Effector CD8-positive, alpha-beta T cell (primary cell): Measurements from ENCODE around the gene GPC1.
"Not testable (repeated sequence)": the region's sequence is repeated elsewhere in the genome, so short reads cannot be mapped to it uniquely, and the experiment has no call there.

ENCODE experiments used
- DNase-seq: peaks from one replicate; lab custom pipeline; 2025; lab: John Stamatoyannopoulos, UW

GPC1 gene

DNA sequence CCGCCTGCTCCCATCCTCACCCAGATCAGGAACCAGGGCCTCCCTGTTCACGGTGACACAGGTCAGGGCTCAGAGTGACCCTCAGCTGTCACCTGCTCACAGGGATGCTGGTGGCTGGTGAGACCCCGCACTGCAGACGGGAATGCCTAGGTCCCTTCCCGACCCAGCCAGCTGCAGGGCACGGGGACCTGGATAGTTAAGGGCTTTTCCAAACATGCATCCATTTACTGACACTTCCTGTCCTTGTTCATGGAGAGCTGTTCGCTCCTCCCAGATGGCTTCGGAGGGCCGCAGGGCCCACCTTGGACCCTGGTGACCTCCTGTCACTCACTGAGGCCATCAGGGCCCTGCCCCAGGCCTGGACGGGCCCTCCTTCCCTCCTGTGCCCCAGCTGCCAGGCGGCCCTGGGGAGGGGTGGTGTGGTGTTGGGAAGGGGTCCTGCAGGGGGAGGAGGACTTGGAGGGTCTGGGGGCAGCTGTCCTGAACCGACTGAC lies 31.7 kb downstream of the GPC1 start:
- DNase-seq = no peak

GRCh38 chr2:240467659-240468302 lies 32.3 kb downstream of the GPC1 start:
- no peak for DNase-seq

DNA sequence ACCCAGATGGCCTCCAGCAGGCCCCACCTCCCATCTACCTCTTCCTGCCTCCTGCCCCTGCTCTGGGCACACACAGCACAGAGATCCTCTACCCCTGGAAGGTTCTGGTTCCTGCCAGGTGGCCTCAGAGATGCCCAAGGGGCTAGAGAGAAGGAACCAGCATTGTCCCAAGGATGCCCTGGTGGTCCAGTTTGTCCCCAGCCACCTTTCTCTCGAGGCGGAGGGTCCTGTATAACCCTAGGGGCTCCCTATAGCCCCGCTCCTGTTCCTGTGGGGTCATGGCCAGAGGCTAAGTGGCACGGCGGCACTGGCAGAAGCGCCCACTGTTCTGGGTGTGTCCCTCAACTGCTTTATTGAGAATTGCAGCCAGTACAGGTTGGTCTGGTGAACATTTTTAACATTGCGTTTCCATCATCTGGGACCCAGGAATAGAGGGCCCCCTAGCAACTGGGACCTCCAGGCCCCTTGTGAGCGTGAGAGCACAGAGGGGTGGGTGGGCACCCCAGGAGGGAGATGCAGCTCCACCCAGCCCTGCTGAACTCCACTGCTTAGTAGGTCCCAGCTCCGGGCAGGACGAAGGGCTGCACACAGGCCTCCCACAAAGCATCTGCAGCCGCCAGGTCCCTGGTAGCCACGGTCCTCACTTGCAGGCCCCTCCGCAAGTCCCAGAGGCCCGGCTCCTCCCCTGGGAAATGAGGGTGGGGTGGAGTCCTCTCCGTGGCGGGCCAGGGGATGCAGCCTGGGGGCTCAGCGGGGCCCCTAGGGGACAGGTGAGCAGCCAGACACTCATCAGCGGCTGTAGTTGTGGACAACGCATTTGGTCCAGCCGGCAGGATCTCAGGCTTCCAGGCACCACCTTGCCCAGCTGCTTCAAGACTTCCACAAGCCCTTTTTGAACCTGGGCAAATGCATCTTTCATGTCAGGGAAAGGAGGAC lies 33.1 kb downstream of the GPC1 start:
- DNase-seq = no peak

DNA sequence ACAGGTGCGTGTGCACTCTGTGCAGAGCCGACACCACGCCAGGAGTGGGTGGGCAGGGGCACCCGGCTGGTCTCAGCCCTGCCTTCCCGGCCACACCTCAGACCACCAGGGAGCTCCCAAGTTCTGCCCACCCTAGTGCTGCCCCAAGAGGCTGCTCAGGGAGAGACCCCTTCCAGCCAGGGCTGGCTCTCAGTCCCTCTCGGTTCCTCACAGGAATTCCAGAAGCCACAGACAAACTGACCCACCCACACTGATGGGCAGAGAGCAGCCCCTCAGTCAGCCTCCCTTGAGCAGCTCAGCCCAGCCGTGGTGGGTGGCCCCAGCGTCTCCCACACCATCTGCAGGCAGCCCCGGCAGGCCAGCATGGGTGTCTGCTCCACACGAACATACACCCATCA lies 33.8 kb downstream of the GPC1 start:
- no peak for DNase-seq

DNA sequence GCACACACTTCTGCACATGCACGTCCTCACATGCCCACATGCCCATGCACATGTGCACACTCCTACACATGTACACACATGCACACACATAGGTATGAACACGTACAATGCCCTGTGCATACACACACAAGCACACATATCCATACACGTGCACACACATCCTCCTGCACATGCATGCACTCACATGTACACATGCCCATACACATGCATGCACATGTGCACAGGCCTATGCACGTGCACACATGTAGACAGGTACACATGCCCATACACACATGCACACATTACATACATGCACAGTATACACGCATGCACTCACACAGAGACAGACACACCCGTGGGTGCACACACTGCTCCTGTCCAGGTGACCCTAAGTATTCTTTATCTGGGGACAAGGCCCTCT lies 34.3 kb downstream of the GPC1 start:
- DNase-seq = no peak

DNA sequence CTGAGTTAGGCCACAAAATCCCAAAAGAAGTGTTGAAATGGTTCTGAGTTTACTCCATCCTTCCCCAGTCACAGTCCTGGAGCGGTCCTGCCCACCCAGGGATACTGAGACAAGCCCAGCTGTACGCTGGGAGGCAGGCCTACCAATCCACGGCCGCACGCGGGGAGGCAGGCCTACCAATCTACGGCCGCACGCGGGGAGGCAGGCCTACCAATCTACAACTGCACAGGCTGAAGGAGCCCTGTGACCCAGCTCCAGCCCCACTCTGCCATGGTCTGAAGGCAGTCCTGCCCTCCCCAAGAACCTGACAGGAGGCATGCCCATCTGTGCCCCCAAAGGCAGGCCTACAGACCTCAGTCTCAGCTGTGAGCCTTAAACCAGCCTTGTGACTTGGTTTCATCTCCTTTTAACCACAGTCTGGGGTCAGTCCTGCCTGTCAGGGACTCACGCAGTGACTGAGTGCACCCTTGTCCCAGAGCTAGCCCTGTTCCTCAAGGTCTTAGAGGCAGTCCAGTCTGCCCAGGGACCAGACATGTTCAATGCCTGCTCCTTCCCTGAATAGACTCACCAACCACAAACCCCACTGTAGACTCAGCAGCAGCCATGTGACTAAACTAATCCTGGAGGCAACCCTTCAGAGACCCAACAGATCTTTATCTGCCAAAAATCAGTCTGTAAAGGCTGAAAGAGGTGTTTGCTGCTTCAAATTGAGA lies 36.8 kb downstream of the GPC1 start:
- no peak for DNase-seq

- no peak for DNase-seq
Observed at GRCh38 chr2:240473211-240473610, 37.7 kb downstream of the GPC1 start.

DNA sequence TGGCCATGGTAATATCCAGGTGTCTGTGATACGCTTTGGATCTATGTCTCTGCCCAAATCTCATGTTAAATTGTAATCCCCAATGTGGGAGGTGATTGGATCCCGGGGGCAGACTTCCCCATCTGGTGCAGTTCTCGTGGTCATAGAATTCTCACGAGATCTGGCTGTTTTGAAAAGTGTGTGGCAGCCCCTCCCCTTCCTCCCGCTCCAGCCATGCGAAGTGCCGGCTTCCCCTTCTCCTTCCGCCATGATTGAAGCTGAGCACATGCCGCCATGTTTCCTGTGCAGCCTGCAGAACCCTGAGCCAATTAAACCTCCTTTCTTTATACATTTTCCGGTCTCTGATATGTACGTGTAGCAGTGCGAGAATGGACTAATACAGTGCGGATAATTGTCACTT lies 42.5 kb downstream of the GPC1 start:
- no peak for DNase-seq

DNA sequence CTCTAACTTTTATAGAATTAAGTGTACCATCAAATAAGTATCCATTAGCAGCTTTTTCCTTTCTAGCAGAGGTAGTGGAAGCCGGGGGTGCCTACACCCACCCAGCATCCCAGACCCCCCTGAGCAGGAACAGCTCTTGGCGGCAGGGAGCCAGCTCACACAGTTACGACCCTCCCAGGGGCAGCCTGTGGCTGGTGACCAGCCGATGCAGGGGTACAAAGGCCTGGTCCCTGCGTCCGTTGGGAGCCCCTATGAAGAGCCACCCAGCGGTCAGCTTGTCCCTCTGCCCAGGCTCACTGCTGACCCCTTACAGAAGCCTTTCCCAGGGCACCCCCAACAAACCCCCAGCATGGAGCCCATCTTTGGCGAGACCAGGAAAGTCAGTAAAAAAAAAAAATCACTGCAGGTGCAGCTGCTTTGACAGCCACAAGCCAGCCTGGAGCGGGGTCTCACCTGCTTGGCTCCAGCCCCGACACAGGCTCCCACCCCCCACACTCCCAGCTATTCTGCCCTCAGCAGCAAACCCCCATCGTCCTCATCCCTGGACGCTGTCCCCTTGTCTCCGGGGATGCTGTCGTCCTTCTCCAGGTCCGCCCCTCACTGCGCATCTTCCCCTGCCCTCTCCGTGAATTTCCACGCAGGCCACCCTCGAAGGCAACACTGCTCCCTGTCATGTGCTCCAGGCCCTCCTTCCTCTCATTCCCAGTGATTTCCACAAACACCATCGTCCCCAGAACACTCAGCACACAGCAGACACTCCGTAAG lies 43.1 kb downstream of the GPC1 start:
- DNase-seq = no peak

- DNase-seq = no peak
Observed at GRCh38 chr2:240479111-240479501, 43.6 kb downstream of the GPC1 start.

DNA sequence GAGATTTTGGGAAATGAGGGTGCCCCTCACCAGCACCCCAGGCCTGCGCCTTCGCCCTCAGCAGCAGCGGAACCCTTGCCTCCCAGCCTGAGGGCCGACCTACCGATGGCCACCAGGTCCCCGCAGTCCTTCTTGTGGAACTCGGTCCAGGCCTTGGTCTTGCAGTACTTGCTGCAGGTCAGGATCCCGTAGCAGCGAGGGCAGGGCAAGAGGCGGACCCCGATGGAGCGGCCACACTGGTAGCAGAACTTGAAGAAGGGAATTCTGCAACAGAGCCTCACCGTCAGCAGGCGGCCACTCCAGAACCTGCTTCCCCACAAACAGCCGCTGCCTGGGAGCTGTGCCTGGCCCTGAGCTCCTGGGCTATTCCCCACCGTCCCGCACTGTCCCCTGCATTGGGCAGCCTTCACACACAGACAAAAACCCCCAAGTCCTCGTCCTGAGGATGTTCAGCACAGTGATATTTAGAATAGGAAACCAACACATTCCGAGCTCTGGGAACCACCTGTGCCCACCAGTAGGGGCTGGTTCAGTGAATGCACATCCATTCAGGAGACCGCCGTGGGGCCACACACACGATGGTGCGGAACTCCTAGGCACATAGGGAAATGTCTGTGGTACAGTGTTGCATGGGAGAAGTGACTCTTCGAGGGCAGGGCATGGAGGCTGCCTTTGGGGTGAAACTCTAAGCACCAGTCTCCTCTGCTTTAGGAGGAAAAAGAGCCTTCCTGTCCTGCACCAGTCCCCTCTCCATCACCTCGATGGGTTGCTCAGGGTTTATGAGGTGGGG lies 45.6 kb downstream of the GPC1 start:
- no peak for DNase-seq

- no peak for DNase-seq
Observed at GRCh38 chr2:240481720-240482119, 46.3 kb downstream of the GPC1 start.

GRCh38 chr2:240482141-240482540 lies 46.7 kb downstream of the GPC1 start:
- no peak for DNase-seq

GRCh38 chr2:240491483-240491882 lies 56.0 kb downstream of the GPC1 start:
- DNase-seq = no peak

GRCh38 chr2:240494194-240494793 lies 58.8 kb downstream of the GPC1 start:
- DNase-seq = no peak

- DNase-seq = not testable (repeated sequence)
Observed at GRCh38 chr2:240494942-240495341, 59.5 kb downstream of the GPC1 start.

DNA sequence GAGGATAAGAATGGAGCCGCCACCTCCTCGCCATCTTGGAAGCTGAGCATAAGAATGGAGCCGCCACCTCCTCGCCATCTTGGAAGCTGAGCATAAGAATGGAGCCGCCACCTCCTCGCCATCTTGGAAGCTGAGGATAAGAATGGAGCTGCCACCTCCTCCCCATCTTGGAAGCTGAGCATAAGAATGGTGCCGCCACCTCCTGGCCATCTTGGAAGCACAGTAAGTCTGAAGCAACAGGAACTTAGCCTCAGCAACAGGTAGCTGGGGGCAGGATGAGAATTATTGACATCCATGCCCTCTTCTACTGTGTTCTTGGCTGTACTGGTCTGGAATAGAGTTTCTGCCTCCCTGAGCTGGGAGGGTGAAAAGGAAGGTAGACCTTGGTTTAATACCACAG lies 61.6 kb downstream of the GPC1 start:
- not testable (repeated sequence) for DNase-seq

GRCh38 chr2:240498171-240498957 lies 62.9 kb downstream of the GPC1 start:
- no peak for DNase-seq

DNA sequence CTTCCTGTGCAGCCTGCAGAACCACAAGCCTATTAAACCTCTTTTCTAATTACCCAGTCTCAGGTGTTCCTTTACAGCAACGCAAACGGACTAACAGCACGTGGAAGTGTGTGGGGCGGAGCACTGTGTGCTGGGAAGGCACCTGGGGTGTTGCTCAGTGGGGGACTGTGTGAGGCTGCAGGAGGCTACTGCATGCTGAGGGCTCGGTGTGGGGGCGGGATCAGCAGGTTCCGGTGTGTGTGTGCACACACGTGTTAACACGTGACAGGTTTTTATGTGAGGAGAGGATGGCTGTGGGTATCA lies 63.4 kb downstream of the GPC1 start:
- DNase-seq = no peak
